SH-SY5Y (cell line): ENCODE measurements around the gene CCDC157.

Experiments
- GATA2 ChIP-seq: IDR thresholded peaks from 2 replicates; pipeline ENCODE4 v1.6.1; 2011; ENCODE audit warnings: mild to moderate bottlenecking, low read depth, low read length
- GATA3 ChIP-seq: IDR thresholded peaks from 2 replicates; pipeline ENCODE4 v1.6.1; 2011; ENCODE audit warnings: low read depth, mild to moderate bottlenecking, low read length, moderate library complexity

GRCh38 chr22:30414525-30415047, 57.8 kb downstream of the CCDC157 start:
- TF ChIP-seq GATA2 = no peak
- TF ChIP-seq GATA3 = no peak
